ENCODE measurements around the gene GPR107. TPM values are rescaled to one million over a fixed set of nuclear protein-coding genes. Genes with fewer than 3 reads are reported as not detected.

GPR107 gene
- total RNA-seq, 1 experiment from 2014 or later = 11.6 TPM

- Histone ChIP-seq H3K27ac (ENCODE audit: low read length) (no peak overlapping the region), H3K9me2 (replicated peaks; ENCODE audit: insufficient read depth, low read length) (no peaks in the 10 kb centered on the region), H3K79me2 (ENCODE audit: low read length) (peaks cover 78% of the 10 kb centered on the region), H3K4me2 (ENCODE audit: low read depth, low read length, poor library complexity, severe bottlenecking) (no peak overlapping the region), H4K20me1 (ENCODE audit: insufficient read depth, low read depth, low read length) (no peaks in the 10 kb centered on the region), H3K9me3 (ENCODE audit: low read length) (no peaks in the 10 kb centered on the region), H2AFZ (ENCODE audit: low read length) (no peak overlapping the region), H3K36me3 (ENCODE audit: insufficient read depth, low read length) (peaks cover 4% of the 10 kb centered on the region; the same call in 1 of the 2 replicates), H3K4me3 (ENCODE audit: low read length) (no peak overlapping the region), H3K27me3 (ENCODE audit: low read length) (no peaks in the 10 kb centered on the region), H3K9ac (ENCODE audit: low read length) (no peak overlapping the region), H3K4me1 (ENCODE audit: low read length) (peaks cover 14% of the 10 kb centered on the region)
- no peak for DNase-seq
Observed at GRCh38 chr9:130072515-130073235, 19.0 kb downstream of the GPR107 start.

- H3K4me1 ChIP-seq (ENCODE audit: low read length) = peaks cover 8% of the 10 kb centered on the region
- no peak overlapping the region for H3K9ac ChIP-seq (ENCODE audit: low read length)
- H2AFZ ChIP-seq (ENCODE audit: low read length) = no peak overlapping the region
- H3K4me3 ChIP-seq (ENCODE audit: low read length) = no peak overlapping the region
- H3K9me3 ChIP-seq (ENCODE audit: low read length) = no peaks in the 10 kb centered on the region
- peaks cover 71% of the 10 kb centered on the region for H3K79me2 ChIP-seq (ENCODE audit: low read length)
- no peak overlapping the region for H3K27ac ChIP-seq (ENCODE audit: low read length)
- no peaks in the 10 kb centered on the region for H4K20me1 ChIP-seq (ENCODE audit: insufficient read depth, low read depth, low read length)
- no peak for DNase-seq
- no peaks in the 10 kb centered on the region for H3K27me3 ChIP-seq (ENCODE audit: low read length)
- H3K36me3 ChIP-seq (ENCODE audit: insufficient read depth, low read length) = peaks cover 4% of the 10 kb centered on the region; the same call in 1 of the 2 replicates
- H3K9me2 ChIP-seq (replicated peaks; ENCODE audit: insufficient read depth, low read length) = no peaks in the 10 kb centered on the region
- no peak overlapping the region for H3K4me2 ChIP-seq (ENCODE audit: low read depth, low read length, poor library complexity, severe bottlenecking)
Observed at GRCh38 chr9:130073373-130073772, 19.7 kb downstream of the GPR107 start.

GRCh38 chr9:130078547-130078946 is 24.8 kb downstream of the GPR107 start:
- no peak overlapping the region for H3K4me2 ChIP-seq (ENCODE audit: low read depth, low read length, poor library complexity, severe bottlenecking)
- no peaks in the 10 kb centered on the region for H4K20me1 ChIP-seq (ENCODE audit: insufficient read depth, low read depth, low read length)
- H3K79me2 ChIP-seq (ENCODE audit: low read length) = peaks cover 29% of the 10 kb centered on the region
- H3K4me1 ChIP-seq (ENCODE audit: low read length) = no peaks in the 10 kb centered on the region
- no peak overlapping the region for H3K9ac ChIP-seq (ENCODE audit: low read length)
- no peaks in the 10 kb centered on the region for H3K9me2 ChIP-seq (replicated peaks; ENCODE audit: insufficient read depth, low read length)
- no peak overlapping the region for H3K27ac ChIP-seq (ENCODE audit: low read length)
- DNase-seq = no peak
- no peaks in the 10 kb centered on the region for H3K9me3 ChIP-seq (ENCODE audit: low read length)
- no peak overlapping the region for H3K4me3 ChIP-seq (ENCODE audit: low read length)
- peaks cover 19% of the 10 kb centered on the region for H3K36me3 ChIP-seq (ENCODE audit: insufficient read depth, low read length)
- H3K27me3 ChIP-seq (ENCODE audit: low read length) = no peaks in the 10 kb centered on the region
- no peak overlapping the region for H2AFZ ChIP-seq (ENCODE audit: low read length)

- no peaks in the 10 kb centered on the region for H3K4me1 ChIP-seq (ENCODE audit: low read length)
- no peak overlapping the region for H3K27ac ChIP-seq (ENCODE audit: low read length)
- no peak overlapping the region for H3K4me3 ChIP-seq (ENCODE audit: low read length)
- H3K9me2 ChIP-seq (replicated peaks; ENCODE audit: insufficient read depth, low read length) = no peaks in the 10 kb centered on the region
- no peaks in the 10 kb centered on the region for H3K9me3 ChIP-seq (ENCODE audit: low read length)
- no peak overlapping the region for H2AFZ ChIP-seq (ENCODE audit: low read length)
- no peak overlapping the region for H3K4me2 ChIP-seq (ENCODE audit: low read depth, low read length, poor library complexity, severe bottlenecking)
- no peaks in the 10 kb centered on the region for H3K27me3 ChIP-seq (ENCODE audit: low read length)
- H3K9ac ChIP-seq (ENCODE audit: low read length) = no peak overlapping the region
- peaks cover 3% of the 10 kb centered on the region; the same call in 1 of the 2 replicates for H3K79me2 ChIP-seq (ENCODE audit: low read length)
- no peaks in the 10 kb centered on the region for H4K20me1 ChIP-seq (ENCODE audit: insufficient read depth, low read depth, low read length)
- no peak for DNase-seq
- H3K36me3 ChIP-seq (ENCODE audit: insufficient read depth, low read length) = peaks cover 15% of the 10 kb centered on the region; the same call in 1 of the 2 replicates
Observed at GRCh38 chr9:130084337-130084736, 30.6 kb downstream of the GPR107 start.

- no peak overlapping the region for H3K4me3 ChIP-seq (ENCODE audit: low read length)
- no peaks in the 10 kb centered on the region for H3K27me3 ChIP-seq (ENCODE audit: low read length)
- H3K9ac ChIP-seq (ENCODE audit: low read length) = no peak overlapping the region
- H2AFZ ChIP-seq (ENCODE audit: low read length) = no peak overlapping the region
- no peaks in the 10 kb centered on the region for H3K9me2 ChIP-seq (replicated peaks; ENCODE audit: insufficient read depth, low read length)
- H4K20me1 ChIP-seq (ENCODE audit: insufficient read depth, low read depth, low read length) = no peaks in the 10 kb centered on the region
- peaks cover 19% of the 10 kb centered on the region for H3K36me3 ChIP-seq (ENCODE audit: insufficient read depth, low read length)
- no peaks in the 10 kb centered on the region for H3K9me3 ChIP-seq (ENCODE audit: low read length)
- DNase-seq = no peak
- H3K4me1 ChIP-seq (ENCODE audit: low read length) = no peaks in the 10 kb centered on the region
- no peak overlapping the region for H3K4me2 ChIP-seq (ENCODE audit: low read depth, low read length, poor library complexity, severe bottlenecking)
- H3K79me2 ChIP-seq (ENCODE audit: low read length) = no peaks in the 10 kb centered on the region
- H3K27ac ChIP-seq (ENCODE audit: low read length) = no peak overlapping the region
Observed at GRCh38 chr9:130088051-130088450, 34.3 kb downstream of the GPR107 start.

GRCh38 chr9:130089141-130089540 is 35.4 kb downstream of the GPR107 start:
- H3K9ac ChIP-seq (ENCODE audit: low read length) = no peak overlapping the region
- no peaks in the 10 kb centered on the region for H3K9me3 ChIP-seq (ENCODE audit: low read length)
- H2AFZ ChIP-seq (ENCODE audit: low read length) = no peak overlapping the region
- no peaks in the 10 kb centered on the region for H3K9me2 ChIP-seq (replicated peaks; ENCODE audit: insufficient read depth, low read length)
- no peaks in the 10 kb centered on the region for H4K20me1 ChIP-seq (ENCODE audit: insufficient read depth, low read depth, low read length)
- DNase-seq = no peak
- H3K4me3 ChIP-seq (ENCODE audit: low read length) = no peak overlapping the region
- no peaks in the 10 kb centered on the region for H3K79me2 ChIP-seq (ENCODE audit: low read length)
- H3K4me2 ChIP-seq (ENCODE audit: low read depth, low read length, poor library complexity, severe bottlenecking) = no peak overlapping the region
- H3K27ac ChIP-seq (ENCODE audit: low read length) = no peak overlapping the region
- no peaks in the 10 kb centered on the region for H3K4me1 ChIP-seq (ENCODE audit: low read length)
- H3K27me3 ChIP-seq (ENCODE audit: low read length) = no peaks in the 10 kb centered on the region
- peaks cover 23% of the 10 kb centered on the region for H3K36me3 ChIP-seq (ENCODE audit: insufficient read depth, low read length)

GRCh38 chr9:130090915-130091314 is 37.2 kb downstream of the GPR107 start:
- Histone ChIP-seq H3K4me1 (ENCODE audit: low read length) (no peaks in the 10 kb centered on the region), H3K36me3 (ENCODE audit: insufficient read depth, low read length) (peaks cover 27% of the 10 kb centered on the region)

GRCh38 chr9:130092910-130093309 is 39.2 kb downstream of the GPR107 start:
- Histone ChIP-seq H3K9me2 (replicated peaks; ENCODE audit: insufficient read depth, low read length) (no peaks in the 10 kb centered on the region), H3K9me3 (ENCODE audit: low read length) (no peaks in the 10 kb centered on the region), H4K20me1 (ENCODE audit: insufficient read depth, low read depth, low read length) (no peaks in the 10 kb centered on the region), H3K9ac (ENCODE audit: low read length) (no peak overlapping the region), H3K4me2 (ENCODE audit: low read depth, low read length, poor library complexity, severe bottlenecking) (no peak overlapping the region), H3K79me2 (ENCODE audit: low read length) (0 out of 2 replicates have a peak, but pooled peaks cover under 1% of the 10 kb centered on the region), H3K27me3 (ENCODE audit: low read length) (no peaks in the 10 kb centered on the region), H3K4me1 (ENCODE audit: low read length) (no peaks in the 10 kb centered on the region), H3K4me3 (ENCODE audit: low read length) (no peak overlapping the region), H3K36me3 (ENCODE audit: insufficient read depth, low read length) (peaks cover 28% of the 10 kb centered on the region), H3K27ac (ENCODE audit: low read length) (no peak overlapping the region), H2AFZ (ENCODE audit: low read length) (no peak overlapping the region)
- DNase-seq = no peak

More at GRCh38 chr9:130090915-130091314, 37.2 kb downstream of the GPR107 start:
- DNase-seq = no peak
- Histone ChIP-seq H3K4me3 (ENCODE audit: low read length) (no peak overlapping the region), H3K4me2 (ENCODE audit: low read depth, low read length, poor library complexity, severe bottlenecking) (no peak overlapping the region), H4K20me1 (ENCODE audit: insufficient read depth, low read depth, low read length) (no peaks in the 10 kb centered on the region), H3K79me2 (ENCODE audit: low read length) (no peaks in the 10 kb centered on the region), H3K27ac (ENCODE audit: low read length) (no peak overlapping the region), H3K9me2 (replicated peaks; ENCODE audit: insufficient read depth, low read length) (no peaks in the 10 kb centered on the region), H3K27me3 (ENCODE audit: low read length) (no peaks in the 10 kb centered on the region), H3K9ac (ENCODE audit: low read length) (no peak overlapping the region), H3K9me3 (ENCODE audit: low read length) (no peaks in the 10 kb centered on the region), H2AFZ (ENCODE audit: low read length) (no peak overlapping the region)
